Measurements from ENCODE around the gene LRMDA. TPM values are rescaled to one million over a fixed set of nuclear protein-coding genes. Genes with fewer than 3 reads are reported as not detected.

Gene LRMDA
- total RNA-seq, 1 donor from 2014 or later = 29.9 TPM

GRCh38 chr10:75505293-75505692, 73.9 kb downstream of the LRMDA start:
- no peak overlapping the region for H3K27ac ChIP-seq
- ATAC-seq (no peak), DNase-seq (no peak)
- intact Hi-C loops (cut with DNase I) = no loop called here
- no peaks in the 10 kb centered on the region for H3K36me3 ChIP-seq
- no peak for TF ChIP-seq CTCF (IDR thresholded peaks at IDR 0.05)
- H3K4me3 ChIP-seq = no peak overlapping the region
- H3K27me3 ChIP-seq (ENCODE audit: low read depth) = no peaks in the 10 kb centered on the region
- H3K9me3 ChIP-seq = no peaks in the 10 kb centered on the region
- peaks cover 20% of the 10 kb centered on the region for H3K4me1 ChIP-seq

- no peaks in the 10 kb centered on the region for H3K36me3 ChIP-seq
- H3K9me3 ChIP-seq = no peaks in the 10 kb centered on the region
- no peak overlapping the region for H3K4me3 ChIP-seq
- H3K27me3 ChIP-seq (ENCODE audit: low read depth) = no peaks in the 10 kb centered on the region
- peaks cover 20% of the 10 kb centered on the region for H3K4me1 ChIP-seq
- no peak for TF ChIP-seq CTCF (IDR thresholded peaks at IDR 0.05)
- no peak for DNase-seq
- intact Hi-C loops (cut with DNase I) = no loop called here
- H3K27ac ChIP-seq = no peak overlapping the region
- ATAC-seq = no peak
These were observed 74.5 kb downstream of the LRMDA start for GRCh38 chr10:75505840-75506506.

- Histone ChIP-seq H3K9me3 (no peaks in the 10 kb centered on the region), H3K4me1 (peaks cover 20% of the 10 kb centered on the region), H3K27ac (no peak overlapping the region), H3K4me3 (no peak overlapping the region), H3K27me3 (ENCODE audit: low read depth) (no peaks in the 10 kb centered on the region), H3K36me3 (no peaks in the 10 kb centered on the region)
- no peak for TF ChIP-seq CTCF (IDR thresholded peaks at IDR 0.05)
- DNase-seq (no peak), ATAC-seq (no peak)
- intact Hi-C loops (cut with DNase I) = no loop called here
These were observed 75.5 kb downstream of the LRMDA start for GRCh38 chr10:75506930-75507329.

- H3K27me3 ChIP-seq (ENCODE audit: low read depth) = no peaks in the 10 kb centered on the region
- H3K4me1 ChIP-seq = peaks cover 22% of the 10 kb centered on the region
- H3K4me3 ChIP-seq = no peak overlapping the region
- H3K27ac ChIP-seq = no peak overlapping the region
- H3K36me3 ChIP-seq = no peaks in the 10 kb centered on the region
- no peaks in the 10 kb centered on the region for H3K9me3 ChIP-seq
- no peak for TF ChIP-seq CTCF (IDR thresholded peaks at IDR 0.05)
- DNase-seq (no peak), ATAC-seq (no peak)
- intact Hi-C loops (cut with DNase I) = no loop called here
These were observed 76.0 kb downstream of the LRMDA start for GRCh38 chr10:75507469-75507868.

GRCh38 chr10:75508239-75508813, 76.9 kb downstream of the LRMDA start:
- Histone ChIP-seq H3K27me3 (ENCODE audit: low read depth) (no peaks in the 10 kb centered on the region), H3K36me3 (no peaks in the 10 kb centered on the region), H3K27ac (no peak overlapping the region), H3K4me3 (no peak overlapping the region), H3K9me3 (no peaks in the 10 kb centered on the region), H3K4me1 (peaks cover 30% of the 10 kb centered on the region)
- intact Hi-C loops (cut with DNase I) = no loop called here
- DNase-seq = no peak
- TF ChIP-seq CTCF (IDR thresholded peaks at IDR 0.05) = no peak
- ATAC-seq = no peak
